Smooth muscle cell (in vitro differentiated cells): Measurements from ENCODE around the gene STARD5. TPM values are rescaled to one million over a fixed set of nuclear protein-coding genes. Genes with fewer than 3 reads are reported as not detected.

Experiments
- DNase-seq: peaks from one replicate; lab custom pipeline; 2025; ENCODE audit not compliant: unreplicated experiment; lab: John Stamatoyannopoulos, UW
- H2AFZ ChIP-seq: fragments of 200-600 bp; sonication (generic); 2 replicates; pipeline ENCODE4 v1.6.0; 2016; ENCODE audit warnings: antibody characterized with exemption, low read depth, mild to moderate bottlenecking
- H3F3A ChIP-seq: fragments of 200-600 bp; sonication (generic); 2 replicates; pipeline ENCODE4 v1.6.0; 2017; ENCODE audit warnings: antibody characterized with exemption, low read depth
- H3K27ac ChIP-seq: fragments of 200-600 bp; sonication (generic); 2 replicates; pipeline ENCODE4 v1.5.1; 2016; ENCODE audit warnings: low read depth, mild to moderate bottlenecking
- H3K27me3 ChIP-seq: fragments of 200-600 bp; sonication (generic); 2 replicates; pipeline ENCODE4 v1.6.1; 2016; ENCODE audit warnings: low read depth, mild to moderate bottlenecking
- H3K36me3 ChIP-seq: fragments of 200-600 bp; sonication (generic); 2 replicates; pipeline ENCODE4 v1.5.1; 2016; ENCODE audit warnings: low read depth
- H3K4me1 ChIP-seq: fragments of 200-600 bp; sonication (generic); 2 replicates; pipeline ENCODE4 v1.5.1; 2016; ENCODE audit warnings: low read depth
- H3K4me2 ChIP-seq: fragments of 200-600 bp; sonication (generic); 2 replicates; pipeline ENCODE4 v1.6.0; 2016; ENCODE audit warnings: mild to moderate bottlenecking
- H3K4me3 ChIP-seq: fragments of 200-600 bp; sonication (generic); 2 replicates; pipeline ENCODE4 v1.5.1; 2016; ENCODE audit warnings: mild to moderate bottlenecking
- H3K79me2 ChIP-seq: fragments of 200-600 bp; sonication (generic); 2 replicates; pipeline ENCODE4 v1.6.0; 2016; ENCODE audit warnings: low read depth, mild to moderate bottlenecking
- H3K9ac ChIP-seq: fragments of 200-600 bp; sonication (generic); 2 replicates; pipeline ENCODE4 v1.6.0; 2016; ENCODE audit warnings: low read depth
- H3K9me3 ChIP-seq: fragments of 200-600 bp; sonication (generic); replicated peaks from 2 replicates; pipeline ENCODE4 v1.5.1; 2016; ENCODE audit warnings: low read depth
- H4K20me1 ChIP-seq: fragments of 200-600 bp; sonication (generic); 2 replicates; pipeline ENCODE4 v1.6.0; 2016; ENCODE audit warnings: low read depth
- CTCF ChIP-seq: fragments of 200-600 bp; sonication (generic); IDR thresholded peaks from 2 replicates; pipeline ENCODE4 v1.5.1; 2017; ENCODE audit warnings: borderline replicate concordance, mild to moderate bottlenecking, antibody characterized with exemption; ENCODE audit not compliant: insufficient read depth, poor library complexity, severe bottlenecking
- WGBS: methylation state at CpG from one replicate; pipeline ENCODE4 v1.1.7; 2016; ENCODE audit warnings: low lambda C conversion rate; 5-methylcytosine and 5-hydroxymethylcytosine counted together
- polyA plus RNA-seq: library from polyadenylated mRNA; unstranded; fragments of >200 nt; fragmentation: Nextera tagmentation; extraction: Ambion mirVana; gene quantifications from 2 replicates; pipeline ENCODE4 v1.2.1, GENCODE V29; 2016
- total RNA-seq: library from RNA; depleted of rRNA; stranded (reverse); fragments of >200 nt; gene quantifications from 2 replicates; pipeline ENCODE4 v1.2.3, GENCODE V29; 2014

STARD5 gene
- total and polyA plus RNA-seq, 2 experiments from 2014 or later, result 1.6 to 6.2 TPM

DNA sequence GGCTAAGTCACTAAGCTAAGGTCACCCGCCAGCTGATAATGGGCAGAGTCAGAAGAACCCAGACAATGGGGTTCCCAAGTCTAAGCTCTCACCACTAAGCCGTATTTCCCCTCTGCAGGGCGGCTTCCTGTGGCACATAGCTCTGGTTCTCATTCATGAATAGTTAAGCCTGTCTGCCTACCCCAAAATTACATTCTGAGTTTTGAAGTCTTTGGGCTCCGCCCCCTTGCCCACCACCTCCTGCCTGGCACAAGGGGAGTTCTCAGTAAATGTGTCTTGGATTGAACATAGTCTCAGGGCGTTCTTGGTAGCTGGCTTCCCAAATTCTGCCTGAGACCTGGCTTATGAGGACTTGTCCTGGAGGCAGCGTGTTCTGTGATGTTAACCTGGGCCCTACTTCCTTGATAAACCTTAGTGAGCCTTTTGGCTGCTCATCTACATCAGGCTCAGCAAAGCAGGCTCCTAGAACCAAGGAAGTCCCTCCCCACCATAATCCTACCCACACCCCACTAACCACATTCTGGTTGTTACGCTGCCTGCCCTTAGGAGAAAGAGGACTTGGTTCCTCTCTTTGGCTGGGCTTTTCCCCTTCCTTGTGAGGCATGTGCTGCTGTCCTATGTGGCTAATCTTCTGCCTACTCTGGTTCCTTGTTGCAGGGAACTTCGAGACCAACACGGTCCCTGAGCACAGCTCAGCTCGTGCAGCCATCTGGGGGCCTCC is 54.9 kb downstream of the STARD5 start:
- Histone ChIP-seq H3K27me3 (no peaks in the 10 kb centered on the region), H3K9ac (no peak overlapping the region), H3K4me1 (peaks cover 21% of the 10 kb centered on the region), H3K27ac (no peak overlapping the region), H3K4me2 (no peak overlapping the region), H3F3A (no peaks in the 10 kb centered on the region), H2AFZ (no peak overlapping the region), H3K36me3 (no peaks in the 10 kb centered on the region), H3K79me2 (no peaks in the 10 kb centered on the region), H4K20me1 (no peaks in the 10 kb centered on the region), H3K9me3 (no peaks in the 10 kb centered on the region), H3K4me3 (no peak overlapping the region)
- WGBS, result 88% methylated on average over 10 of the region's 10 CpGs
- no peak for DNase-seq
- no peak for TF ChIP-seq CTCF

DNA sequence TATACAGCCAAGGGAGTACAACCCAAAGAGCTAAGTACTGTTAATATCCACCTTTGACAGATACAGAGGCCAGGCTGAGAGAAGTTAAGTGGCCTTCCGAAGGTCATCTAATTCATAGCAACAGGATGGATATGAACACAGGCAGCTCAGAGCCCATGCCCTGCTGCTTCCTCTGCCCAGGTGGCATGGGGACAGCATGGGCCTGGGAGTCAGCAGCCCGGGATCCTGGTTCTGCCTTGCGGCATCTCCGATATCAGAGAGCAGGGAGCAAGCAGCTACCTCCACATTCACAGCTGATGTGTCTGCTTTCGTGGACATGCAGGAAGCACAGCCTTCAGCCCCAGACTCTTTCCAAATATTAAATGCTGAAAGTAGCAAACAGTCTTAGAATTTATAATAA is 55.6 kb downstream of the STARD5 start:
- Histone ChIP-seq H4K20me1 (no peaks in the 10 kb centered on the region), H3K9me3 (no peaks in the 10 kb centered on the region), H3K79me2 (no peaks in the 10 kb centered on the region), H3K4me3 (no peak overlapping the region), H3K4me1 (peaks cover 21% of the 10 kb centered on the region), H3K27me3 (no peaks in the 10 kb centered on the region), H2AFZ (no peak overlapping the region), H3K4me2 (no peak overlapping the region), H3K36me3 (no peaks in the 10 kb centered on the region), H3F3A (no peaks in the 10 kb centered on the region), H3K27ac (no peak overlapping the region), H3K9ac (no peak overlapping the region)
- DNase-seq, result no peak
- WGBS, result 92% methylated on average over 5 of the region's 5 CpGs
- no peak for TF ChIP-seq CTCF

GRCh38 chr15:81265944-81266775 is 57.8 kb downstream of the STARD5 start:
- 4% methylated on average over 14 of the region's 14 CpGs for WGBS
- Histone ChIP-seq H3K36me3 (no peaks in the 10 kb centered on the region), H3F3A (no peaks in the 10 kb centered on the region), H3K4me3 (no peak overlapping the region), H3K79me2 (no peaks in the 10 kb centered on the region), H3K27ac (no peak overlapping the region), H2AFZ (peak overlapping the region; percentile 89), H3K4me2 (peak overlapping the region; percentile 74), H3K9ac (no peak overlapping the region), H4K20me1 (no peaks in the 10 kb centered on the region), H3K27me3 (no peaks in the 10 kb centered on the region), H3K4me1 (peaks cover 16% of the 10 kb centered on the region), H3K9me3 (no peaks in the 10 kb centered on the region)
- peak; percentile 24 for DNase-seq
- peak; percentile 86 for TF ChIP-seq CTCF
